Forelimb muscle (tissue), 1 donor: ENCODE data around the gene FAM120A. TPM values are rescaled to one million over a fixed set of nuclear protein-coding genes. Genes with fewer than 3 reads are reported as not detected.
A peak's percentile ranks its signal among the peaks of the same experiment; 100 is the strongest.

Experiments
- DNase-seq: peaks from one replicate; pipeline ENCODE4 v3.0.0-alpha.2; 2013; ENCODE audit warnings: low read depth
- polyA plus RNA-seq: library from polyadenylated mRNA; unstranded; fragments of 120-200 nt; gene quantifications from one replicate; pipeline ENCODE4 v1.2.1, GENCODE V29; 2013; ENCODE audit not compliant: insufficient read length

Gene FAM120A
- polyA plus RNA-seq, 1 donor, result 56.3 TPM

DNA sequence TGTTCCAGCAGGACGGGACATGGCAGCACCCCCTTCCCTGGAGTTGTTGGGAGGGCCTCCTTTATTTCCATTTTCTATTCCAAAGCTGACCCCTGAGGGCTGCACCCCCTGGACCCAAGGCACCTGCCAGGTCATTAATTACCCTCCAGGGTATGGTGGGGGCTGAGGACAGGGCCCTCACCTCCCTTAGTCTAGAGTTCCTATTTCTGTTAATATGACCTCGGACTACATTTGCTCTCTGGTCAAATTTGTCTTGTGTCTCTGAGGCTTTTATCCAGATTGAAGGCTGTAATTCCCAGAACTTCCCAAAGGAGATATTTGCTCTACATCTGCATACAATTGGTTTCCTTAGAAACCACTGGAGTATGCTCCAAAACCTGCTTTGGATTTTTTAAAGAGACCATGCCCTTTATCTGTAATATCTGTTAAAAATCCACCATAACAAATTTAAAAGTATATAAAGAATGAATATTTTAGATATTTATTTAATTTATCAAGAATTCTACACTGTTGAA, 141.7 kb downstream of the FAM120A start:
- DNase-seq, result peak; percentile 72

DNA sequence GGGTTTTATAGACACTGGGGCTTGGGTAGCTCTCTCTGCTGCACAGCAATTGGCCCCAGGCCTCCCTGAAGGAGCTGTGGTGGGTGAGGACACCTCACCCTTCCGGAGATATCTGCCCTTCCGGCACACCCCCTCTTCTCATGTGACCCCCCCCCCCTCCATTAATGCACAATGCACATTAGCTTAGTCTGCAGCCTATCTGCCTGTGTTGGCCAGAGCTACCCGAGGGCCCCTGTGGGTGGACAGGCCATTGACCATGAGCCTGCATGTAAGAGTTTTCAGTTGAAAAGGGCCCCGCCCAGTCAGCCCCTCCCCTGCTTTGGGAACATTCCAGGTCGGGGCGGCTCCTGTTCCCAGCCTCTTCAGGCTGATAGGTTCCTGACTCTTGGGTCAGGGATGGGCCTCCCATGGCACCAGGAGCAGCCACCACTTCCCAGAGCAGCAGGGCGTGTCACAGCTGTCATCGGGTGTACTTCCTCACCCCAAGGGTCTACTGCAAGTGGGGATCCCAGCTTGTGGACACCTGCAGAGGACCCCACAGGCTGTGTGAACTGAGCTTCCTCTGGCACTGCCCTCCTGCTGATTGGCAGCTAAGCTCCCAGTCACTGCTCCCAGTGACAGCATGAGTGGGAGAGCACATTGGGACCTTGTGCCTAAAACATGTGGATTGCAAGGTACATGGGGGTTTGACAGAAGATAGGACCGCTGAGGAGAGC, 142.7 kb downstream of the FAM120A start:
- no peak for DNase-seq

DNA sequence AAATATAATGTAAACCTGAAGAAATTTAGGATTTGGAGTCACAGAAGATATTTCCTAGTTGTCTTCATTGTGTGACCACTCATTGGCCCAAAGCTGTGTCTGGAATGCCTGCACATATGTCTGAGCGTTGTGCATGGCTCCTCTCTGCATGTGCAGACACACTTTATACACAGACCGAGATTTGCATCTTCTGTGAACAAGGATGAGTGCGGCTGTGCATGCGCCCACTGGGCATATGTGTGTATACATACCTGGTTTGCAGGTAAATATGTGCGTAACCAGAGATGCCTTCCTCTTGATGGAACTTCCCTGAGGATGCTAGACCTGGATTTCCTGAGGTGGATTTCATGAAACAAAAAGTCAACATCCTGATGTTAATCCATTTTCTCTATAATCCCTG, 144.0 kb downstream of the FAM120A start:
- no peak for DNase-seq

DNA sequence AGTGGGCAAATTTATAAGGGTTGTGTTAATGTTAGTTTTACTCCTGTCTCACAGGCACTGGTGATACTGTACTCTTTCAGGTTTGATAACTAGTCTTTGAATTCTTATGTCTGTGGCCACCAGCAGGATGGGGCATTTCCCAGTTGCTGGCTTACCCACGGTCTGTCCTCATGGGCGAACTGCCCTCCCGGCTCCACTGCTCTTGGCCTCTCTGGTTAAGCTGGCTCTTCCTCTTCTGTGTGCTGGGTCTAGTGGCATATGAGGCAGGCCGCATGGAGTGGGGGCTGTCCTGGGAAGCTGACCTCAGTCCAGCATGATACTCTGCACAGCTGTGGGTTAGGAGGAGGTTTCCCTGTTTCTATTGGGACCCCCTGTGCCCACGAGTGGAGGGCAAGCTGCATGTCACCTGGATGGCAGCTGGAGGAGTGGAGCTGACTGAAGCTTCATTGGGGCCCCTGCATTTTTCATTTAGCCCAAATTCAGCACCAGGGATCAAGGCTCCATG, 144.4 kb downstream of the FAM120A start:
- DNase-seq, result no peak

DNA sequence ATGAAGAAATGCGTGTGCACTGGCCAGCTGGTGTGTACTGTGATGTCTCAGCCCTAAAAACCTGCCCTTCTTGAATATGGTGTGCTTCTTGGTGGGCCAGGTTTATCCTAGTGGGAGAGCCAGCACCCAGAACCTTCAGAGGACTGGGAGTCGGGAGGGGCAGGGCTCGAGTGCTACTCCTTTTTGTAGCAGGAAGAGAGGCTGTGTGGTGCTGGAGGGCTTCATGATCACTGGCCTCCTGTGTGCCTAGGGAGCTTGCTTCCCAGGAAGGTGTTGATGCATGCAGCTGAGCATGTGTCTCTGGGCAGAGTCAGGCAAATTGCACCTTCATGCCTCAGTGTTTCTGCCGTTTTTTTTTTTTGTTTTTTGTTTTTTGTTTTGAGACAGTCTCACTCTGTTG, 144.9 kb downstream of the FAM120A start:
- no peak for DNase-seq

DNA sequence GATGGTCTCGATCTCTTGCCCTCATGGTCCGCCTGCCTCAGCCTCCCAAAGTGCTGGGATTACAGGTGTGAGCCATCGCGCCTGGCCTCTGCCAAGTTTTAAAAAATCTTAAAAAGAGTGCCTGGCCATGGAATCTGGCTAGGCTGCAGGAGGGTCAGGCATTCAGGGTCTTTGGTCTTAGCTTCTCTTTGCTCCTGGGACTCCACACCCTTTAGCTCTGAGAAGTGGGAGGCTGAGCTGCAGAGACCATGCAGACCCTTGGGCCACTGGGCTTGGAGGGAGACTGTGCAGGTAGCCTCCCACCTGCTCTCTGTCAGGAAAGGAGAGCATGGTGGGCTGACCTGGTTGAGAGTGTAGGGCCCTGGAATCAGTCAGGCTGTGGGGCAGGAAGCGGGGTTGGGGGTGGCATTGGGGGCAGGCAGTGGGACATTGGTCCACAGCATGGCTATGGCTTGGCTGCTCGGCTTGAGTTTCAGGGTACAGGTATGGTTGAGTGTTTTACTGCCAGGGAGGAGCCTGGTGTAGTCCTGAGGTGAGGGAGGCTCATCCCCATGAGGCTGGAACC, 145.7 kb downstream of the FAM120A start:
- DNase-seq, result no peak

DNA sequence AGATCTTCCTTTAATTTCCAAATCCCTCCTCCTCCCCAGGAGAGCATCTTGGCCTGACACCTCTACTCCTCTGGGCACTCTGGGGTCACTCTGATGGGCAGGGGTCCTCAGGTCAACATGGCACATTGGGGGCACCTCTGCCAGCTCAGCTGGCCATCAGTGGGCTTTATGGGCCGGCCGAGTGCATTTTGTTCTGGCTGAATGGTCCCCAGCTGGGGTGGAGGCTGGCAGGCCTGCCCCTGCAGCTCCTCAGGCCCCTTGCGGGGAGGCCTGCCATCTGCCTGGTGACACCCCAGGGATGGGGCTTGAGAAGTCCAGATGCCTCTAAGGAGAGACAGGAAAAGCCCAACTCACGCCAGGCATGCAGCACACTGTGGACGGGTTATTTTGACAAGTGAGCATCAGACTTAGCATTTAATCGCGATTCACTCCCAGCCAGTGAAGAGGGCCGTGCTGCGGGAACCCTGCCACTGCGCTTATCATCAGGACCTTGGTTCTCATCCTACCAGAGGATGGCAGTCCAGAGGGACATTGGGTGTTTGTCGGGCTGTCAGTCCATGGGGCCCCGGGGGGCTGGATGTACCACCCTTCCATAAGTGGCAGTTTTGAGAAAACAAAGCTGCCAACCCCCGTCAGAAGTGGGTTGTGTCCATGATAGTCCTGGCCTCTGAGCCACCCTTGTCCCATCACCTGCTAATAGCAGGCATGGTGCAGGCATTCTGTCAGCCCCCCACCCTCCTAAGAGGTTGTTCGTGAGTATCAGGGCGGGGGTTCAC, 146.6 kb downstream of the FAM120A start:
- DNase-seq, result no peak

DNA sequence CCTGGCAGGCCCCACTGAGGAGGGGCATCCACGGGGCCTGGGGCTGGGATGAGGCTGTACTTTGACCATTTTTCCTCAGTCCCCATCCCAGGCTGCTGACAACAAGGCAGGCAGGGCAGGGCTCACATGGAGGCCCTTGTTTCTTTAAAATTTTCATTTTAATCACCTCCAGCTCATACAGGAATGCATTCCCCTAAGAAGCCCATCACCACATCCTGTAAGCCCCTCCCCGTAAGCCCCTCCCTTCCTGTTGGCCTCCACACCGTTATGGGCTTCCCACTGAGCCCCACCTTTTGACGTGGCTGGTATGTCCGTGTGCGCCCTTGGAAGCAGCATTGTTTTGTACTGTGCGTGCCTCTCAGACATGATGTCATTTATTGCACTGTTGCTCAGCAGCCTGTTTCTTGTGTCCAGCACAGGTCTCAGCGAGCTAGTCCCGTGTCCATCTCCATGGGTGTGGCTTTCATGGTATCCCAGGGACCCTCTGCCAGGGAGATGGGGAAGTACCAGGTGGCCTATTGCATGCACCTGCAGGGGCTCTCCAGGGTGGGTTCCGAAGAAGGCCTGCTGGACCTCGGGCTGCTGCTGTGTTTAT, 147.3 kb downstream of the FAM120A start:
- DNase-seq, result no peak

DNA sequence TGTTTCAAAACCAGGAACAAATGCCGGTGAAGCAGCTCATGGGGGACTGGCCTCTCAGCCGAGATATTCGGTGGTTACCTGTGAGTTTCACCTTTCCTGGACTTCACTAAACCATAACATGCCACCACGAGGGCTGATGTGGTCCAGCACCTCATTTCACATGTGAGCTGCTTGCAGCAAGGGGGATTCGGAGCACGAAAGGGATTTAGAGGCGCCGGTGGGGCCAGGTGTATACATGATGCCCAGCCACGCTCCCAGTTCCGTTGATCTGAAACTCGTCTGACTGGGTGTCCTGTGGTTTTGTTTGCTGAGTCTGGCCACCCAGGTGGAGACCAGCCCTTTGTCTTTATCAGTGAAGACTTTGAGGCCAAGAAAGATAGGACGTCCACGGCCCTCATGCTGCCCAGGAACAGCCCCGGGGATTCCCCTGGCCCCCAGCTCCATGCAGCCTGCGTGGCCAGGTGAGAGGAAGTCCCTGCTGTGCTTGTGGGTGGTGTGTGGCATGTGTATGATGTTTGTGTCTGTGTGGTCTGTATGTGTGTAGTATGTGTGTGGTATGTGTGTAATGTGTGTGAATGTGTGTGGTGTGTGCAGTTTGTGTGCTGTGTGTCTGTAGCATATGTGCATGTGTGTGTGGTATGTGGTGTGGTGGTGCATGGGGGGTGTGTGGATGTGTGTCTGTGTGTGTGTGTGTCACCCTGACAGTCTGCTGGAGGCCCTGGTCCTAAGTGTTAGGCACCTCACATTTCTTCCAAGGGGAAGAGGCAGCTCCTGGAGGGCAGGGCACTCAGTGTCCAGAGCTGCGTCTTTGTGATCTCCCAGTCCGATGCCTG, 148.3 kb downstream of the FAM120A start:
- DNase-seq, result no peak

DNA sequence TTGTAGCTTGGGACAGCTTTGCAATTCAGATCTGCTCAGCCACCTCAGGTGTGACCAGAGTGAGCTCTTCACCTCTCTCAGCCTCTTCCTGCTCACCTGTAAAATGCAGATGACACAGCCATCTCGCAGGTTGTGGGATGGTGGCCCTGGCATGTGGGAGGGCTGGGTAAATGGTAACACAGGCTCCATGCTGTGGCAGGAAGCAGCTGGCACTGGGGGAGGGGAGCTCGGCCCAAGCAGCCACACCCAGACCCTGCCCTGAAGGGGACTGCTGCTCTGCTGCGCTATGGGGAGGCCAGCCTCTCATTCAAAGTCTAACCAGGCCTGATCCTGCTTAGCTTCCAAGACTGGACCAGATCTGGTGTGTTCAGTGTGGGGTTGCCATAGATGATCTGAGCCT, 149.0 kb downstream of the FAM120A start:
- no peak for DNase-seq

DNA sequence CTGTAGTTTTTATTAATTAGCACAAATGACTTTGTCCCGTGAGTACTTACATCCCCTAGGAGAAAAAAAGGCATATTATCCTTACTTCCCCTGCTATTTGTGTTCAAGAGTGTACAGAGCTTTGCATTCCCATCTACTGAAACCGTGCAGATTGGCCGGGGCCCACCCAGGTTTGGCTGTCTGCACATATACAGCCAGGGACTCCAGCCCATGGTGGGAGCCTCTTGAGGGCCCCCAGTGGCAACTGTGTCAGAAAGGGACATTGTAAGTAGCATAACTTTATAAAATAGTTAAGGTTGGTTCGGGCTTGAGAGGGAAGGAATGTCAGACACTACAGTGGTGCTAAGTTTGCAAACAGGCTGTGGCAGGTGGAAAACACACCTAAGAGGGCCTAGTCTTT, 149.6 kb downstream of the FAM120A start:
- no peak for DNase-seq

DNA sequence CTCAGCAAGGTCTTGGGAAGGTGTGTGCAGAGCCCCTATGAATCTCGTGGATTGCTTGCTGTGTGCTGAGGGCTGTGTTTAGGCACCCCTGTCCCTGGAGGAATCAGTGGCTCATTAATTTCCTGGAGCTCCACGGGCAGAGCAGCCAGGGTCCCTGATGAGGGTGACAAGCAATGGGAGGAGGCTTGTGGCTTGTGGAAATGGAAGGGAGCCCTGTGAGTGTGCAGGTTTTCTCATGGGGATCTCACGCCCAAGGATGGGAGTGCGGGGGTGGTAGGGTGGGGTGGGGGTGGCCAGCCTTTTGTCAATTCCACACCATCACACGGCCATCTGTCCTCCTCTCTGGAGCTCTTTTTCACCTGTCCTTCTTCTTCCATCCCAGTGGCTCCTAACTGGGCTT, 150.2 kb downstream of the FAM120A start:
- DNase-seq, result no peak

DNA sequence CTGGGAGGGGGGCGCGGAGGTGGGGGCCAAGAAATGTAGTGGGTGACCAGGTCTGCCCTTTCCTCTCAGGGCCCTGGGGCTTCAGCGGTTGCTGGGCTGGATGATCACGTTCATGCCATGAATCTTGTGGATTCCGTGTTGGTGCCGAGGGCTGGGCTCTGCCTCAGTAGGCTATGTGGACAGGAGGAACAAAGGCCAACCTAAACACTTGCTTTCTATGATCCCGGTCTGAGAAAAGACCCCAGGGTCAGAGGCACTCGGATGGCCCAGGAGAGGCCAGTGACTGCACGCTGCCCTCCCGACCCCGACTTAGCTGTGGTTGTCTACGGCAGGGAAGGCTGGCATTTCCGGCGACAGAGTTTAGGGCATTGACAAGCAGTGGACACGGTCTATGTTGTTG, 151.5 kb downstream of the FAM120A start:
- DNase-seq, result no peak

DNA sequence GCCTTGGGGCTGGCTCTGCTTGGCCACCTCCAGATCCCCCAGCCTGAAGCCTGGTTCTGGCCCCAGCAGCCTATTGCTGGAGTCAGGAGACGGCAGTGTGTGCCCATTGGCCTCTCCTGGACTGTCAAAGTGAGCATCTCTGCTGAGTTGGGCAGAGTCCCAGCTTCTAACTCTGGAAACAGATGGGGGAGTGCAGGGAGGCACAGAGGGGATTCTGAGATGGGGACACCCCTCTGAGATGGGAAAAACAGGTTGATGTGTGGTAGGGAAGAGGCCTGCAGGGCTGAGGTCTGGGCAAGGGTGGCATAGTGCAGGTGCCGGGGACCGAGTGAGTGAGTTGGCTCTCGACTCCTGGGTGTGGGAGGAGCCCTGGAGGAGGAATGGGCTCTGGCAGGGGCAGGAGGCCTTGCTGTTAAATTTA, 152.4 kb downstream of the FAM120A start:
- DNase-seq, result no peak

DNA sequence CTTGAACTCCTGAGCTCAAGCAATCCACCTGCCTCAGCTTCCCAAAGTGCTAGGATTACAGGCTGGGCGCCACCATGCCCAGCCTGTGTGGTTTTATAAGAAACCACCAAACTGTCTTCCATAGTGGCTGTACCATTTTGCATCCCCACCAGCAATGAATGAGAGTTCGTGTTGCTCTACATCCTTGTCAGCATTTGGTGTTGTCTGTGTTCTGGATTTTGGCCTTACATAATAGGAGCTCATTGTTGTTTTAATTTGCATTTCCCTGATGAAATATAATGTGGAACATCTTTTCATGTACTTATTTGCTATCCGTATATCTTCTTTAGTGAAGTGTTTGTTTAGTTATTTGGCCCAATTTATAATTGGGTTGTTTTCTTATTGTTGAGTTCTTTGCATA, 154.7 kb downstream of the FAM120A start:
- DNase-seq, result no peak

DNA sequence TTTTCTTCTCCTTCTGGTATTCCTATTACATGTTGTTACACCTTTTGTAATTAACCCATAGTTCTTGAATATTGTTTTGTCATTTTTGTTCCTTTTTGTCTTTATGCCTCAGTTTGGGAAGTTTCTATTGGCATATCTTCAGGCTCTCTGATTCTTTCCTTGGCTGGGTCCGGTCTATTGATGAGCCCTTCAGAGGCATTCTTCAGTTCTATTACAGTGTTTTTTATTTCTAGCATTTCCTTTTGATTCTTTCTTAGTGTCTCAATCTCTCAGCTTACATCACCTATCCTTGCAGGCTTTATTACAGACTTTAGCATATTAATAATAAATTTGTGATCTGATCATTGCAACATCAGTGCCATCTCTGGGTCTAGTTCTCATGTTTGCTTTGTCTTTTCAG, 158.7 kb downstream of the FAM120A start:
- no peak for DNase-seq

DNA sequence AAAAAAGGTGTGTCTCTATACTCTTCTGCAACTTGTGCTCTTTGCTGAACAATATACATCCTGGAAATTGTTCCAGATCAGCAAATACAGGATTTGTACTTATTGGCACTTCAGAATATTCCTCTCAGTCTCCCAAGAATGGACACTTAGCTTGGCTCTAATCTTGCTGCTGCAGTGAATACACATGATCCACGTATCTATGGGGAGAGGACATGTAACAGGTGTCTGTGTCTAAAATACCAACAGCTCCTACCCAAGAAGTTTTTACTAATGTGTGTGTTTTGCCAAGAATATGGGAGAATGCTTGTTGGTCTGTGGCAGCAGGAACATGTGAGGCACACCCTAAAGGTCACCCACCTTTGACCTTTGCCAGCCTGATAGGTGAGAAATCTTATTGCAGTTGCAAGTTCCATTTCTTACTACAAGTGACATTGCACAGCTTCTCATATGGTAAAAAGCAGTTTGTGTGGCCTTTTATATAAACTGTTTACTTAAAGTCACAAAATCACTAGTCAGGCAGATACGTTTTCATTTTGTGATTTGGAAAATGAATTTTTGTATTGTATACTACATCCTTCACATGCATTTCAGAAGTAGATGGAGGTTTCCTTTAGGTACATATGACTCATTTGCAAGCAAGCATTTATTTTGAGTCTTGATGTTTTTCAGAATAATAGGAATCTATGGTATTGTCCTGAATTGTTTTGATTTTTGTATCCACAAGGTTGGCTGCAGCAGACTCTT, 160.7 kb downstream of the FAM120A start:
- DNase-seq, result no peak

DNA sequence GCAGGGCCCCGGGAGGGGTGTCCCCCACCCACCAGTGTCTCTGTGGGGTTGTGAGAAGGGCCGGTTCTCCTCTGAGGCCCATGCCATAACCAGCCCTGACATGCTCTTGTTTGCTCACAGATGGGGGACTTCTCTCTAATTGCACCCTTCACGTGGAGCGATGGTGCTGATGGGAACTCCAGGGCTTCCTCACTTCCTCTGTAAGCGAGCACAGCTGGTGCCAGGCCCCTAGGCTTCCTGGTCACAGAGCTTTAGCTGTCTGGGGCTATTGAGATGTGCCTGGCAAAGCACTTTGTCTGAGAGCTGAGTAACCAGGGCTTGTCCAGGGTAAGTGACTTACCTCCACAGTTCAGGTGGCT, 161.3 kb downstream of the FAM120A start:
- DNase-seq, result no peak

DNA sequence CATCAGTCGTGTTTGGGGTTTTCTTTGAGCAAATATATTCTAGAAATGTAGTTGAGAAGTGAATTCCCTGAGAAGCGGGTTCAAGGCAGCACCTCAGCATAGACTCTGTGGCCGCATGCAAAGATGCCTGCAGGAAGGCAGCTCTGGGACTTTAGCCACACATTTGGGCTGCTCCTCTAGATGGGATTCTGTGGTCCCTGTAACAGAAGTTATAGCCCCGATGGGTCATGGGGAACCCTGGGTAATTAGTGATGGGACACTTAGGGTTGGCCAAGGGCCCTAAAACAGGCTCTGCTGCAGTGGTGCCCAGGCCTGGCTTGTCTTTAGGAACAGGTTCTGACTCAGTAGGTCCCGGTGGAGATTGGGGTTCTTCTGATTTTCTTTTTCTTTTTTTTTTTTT, 161.7 kb downstream of the FAM120A start:
- no peak for DNase-seq

DNA sequence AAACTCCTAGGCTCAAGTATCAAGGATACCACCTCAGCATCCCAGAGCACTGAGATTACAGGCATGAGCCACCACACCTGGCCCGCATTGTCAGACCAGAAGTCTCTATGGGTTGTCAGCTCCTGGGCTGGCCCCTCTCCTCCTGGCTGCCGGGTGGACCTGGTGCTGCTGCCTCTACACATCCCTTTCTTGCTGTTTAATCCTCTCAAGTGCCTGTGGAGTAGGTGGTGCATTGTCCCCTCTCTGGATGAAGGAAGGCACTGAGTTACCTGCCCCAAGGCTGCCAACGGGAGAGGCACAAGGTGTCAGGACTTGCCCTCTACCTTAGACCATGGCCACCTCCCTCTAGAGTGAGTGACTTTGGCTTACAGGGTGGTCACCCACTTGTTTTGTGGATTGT, 162.3 kb downstream of the FAM120A start:
- no peak for DNase-seq
